ENCODE data around the gene TNFSF4.

- TF ChIP-seq POLR2A (IDR thresholded peaks at IDR 0.05) (no peak), CTCF (IDR thresholded peaks at IDR 0.05) (no peak), POLR2AphosphoS5 (IDR thresholded peaks at IDR 0.05) (no peak)
Observed at GRCh38 chr1:173176246-173176645, 30.9 kb downstream of the TNFSF4 start.
